ENCODE measurements around the gene TLX1. TPM values are rescaled to one million over a fixed set of nuclear protein-coding genes. Genes with fewer than 3 reads are reported as not detected.

TLX1 gene
- total RNA-seq, 1 experiment from 2014 or later = not detected

DNA sequence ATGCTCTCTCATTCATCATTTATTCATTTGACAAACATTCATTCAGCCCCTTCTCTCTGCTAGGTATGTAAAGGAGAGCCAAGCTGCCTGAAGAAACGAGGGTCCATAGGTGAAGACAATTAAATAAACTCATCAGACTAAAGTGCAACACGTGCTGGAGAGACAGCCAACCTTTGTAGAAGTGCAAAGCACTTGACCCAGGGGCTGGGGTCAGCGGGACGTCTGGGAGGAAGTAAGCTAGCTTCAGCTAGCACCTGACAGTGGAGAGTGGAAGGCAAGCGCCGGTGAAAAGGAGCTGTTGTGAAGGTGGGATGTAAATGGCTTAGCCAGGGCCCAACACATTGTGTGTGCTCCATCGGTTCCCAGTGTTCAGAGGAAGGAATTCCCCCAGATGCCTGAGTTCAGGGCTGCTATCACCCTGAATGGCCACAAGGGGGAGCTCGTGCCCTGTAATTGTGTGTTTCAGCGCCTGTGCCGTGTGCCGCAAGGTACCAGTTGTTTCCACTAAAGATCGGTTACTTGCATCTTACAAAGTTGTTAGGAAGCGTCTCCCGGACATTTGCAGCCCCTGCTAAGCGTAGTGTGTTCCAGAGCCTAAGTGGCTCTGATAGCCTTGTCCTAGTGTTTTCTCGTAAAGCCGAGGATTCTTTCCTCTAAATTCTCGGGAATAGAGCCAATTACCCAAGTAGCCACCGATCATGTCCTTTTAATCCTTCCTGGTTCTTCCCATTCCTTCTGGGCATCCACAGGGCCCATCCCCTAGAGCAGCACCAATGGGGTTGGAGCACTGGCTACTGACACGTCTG is 30.6 kb downstream of the TLX1 start:
- Histone ChIP-seq H3K79me2 (ENCODE audit: low read length) (no peaks in the 10 kb centered on the region), H3K27me3 (ENCODE audit: low read length) (peaks cover 13% of the 10 kb centered on the region; the same call in 1 of the 2 replicates), H2AFZ (ENCODE audit: low read length) (peak overlapping the region; percentile 77), H3K9ac (ENCODE audit: low read length) (no peak overlapping the region), H3K9me3 (ENCODE audit: low read length) (no peaks in the 10 kb centered on the region), H3K27ac (ENCODE audit: low read length) (no peak overlapping the region), H3K4me3 (ENCODE audit: low read length) (peak overlapping the region; percentile 52; the same call in 1 of the 2 replicates), H3K4me2 (ENCODE audit: low read length) (peak overlapping the region; percentile 79), H3K36me3 (ENCODE audit: low read depth, low read length) (no peaks in the 10 kb centered on the region), H3K9me2 (replicated peaks; ENCODE audit: low read length) (no peaks in the 10 kb centered on the region), H4K20me1 (ENCODE audit: low read length) (no peaks in the 10 kb centered on the region), H3F3A (ENCODE audit: low read length, unreplicated experiment) (no peaks in the 10 kb centered on the region), H3K4me1 (ENCODE audit: insufficient read depth, low read length) (no peaks in the 10 kb centered on the region)
- ChIA-PET POLR2A (ENCODE audit: unreplicated experiment) (no interaction called here), CTCF (interaction anchor here (0.5 to 1.5 kb wide), 4 partner anchors 52 to 409 kb away, joined by 3 to 7 read pairs (median 4); no protein-coding TSS in a partner anchor)
- peak; percentile 84 for ATAC-seq
- DNase-seq = peak; percentile 77
- TF ChIP-seq EZH2phosphoT487 (IDR thresholded peaks at IDR 0.05; ENCODE audit: borderline replicate concordance, low read length) = no peak
- TF ChIP-seq, protein P1, sequence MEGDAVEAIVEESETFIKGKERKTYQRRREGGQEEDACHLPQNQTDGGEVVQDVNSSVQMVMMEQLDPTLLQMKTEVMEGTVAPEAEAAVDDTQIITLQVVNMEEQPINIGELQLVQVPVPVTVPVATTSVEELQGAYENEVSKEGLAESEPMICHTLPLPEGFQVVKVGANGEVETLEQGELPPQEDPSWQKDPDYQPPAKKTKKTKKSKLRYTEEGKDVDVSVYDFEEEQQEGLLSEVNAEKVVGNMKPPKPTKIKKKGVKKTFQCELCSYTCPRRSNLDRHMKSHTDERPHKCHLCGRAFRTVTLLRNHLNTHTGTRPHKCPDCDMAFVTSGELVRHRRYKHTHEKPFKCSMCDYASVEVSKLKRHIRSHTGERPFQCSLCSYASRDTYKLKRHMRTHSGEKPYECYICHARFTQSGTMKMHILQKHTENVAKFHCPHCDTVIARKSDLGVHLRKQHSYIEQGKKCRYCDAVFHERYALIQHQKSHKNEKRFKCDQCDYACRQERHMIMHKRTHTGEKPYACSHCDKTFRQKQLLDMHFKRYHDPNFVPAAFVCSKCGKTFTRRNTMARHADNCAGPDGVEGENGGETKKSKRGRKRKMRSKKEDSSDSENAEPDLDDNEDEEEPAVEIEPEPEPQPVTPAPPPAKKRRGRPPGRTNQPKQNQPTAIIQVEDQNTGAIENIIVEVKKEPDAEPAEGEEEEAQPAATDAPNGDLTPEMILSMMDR (conservative IDR thresholded peaks at IDR 0.05; ENCODE audit: low read depth, low read length) = peak; percentile 90
- intact Hi-C loops (cut with micrococcal nuclease) = loop anchor here (5.0 kb wide), 2 partner anchors 51 to 406 kb away; no protein-coding TSS in a partner anchor
- no TSS peak for BruUV-seq (replicated peaks)

DNA sequence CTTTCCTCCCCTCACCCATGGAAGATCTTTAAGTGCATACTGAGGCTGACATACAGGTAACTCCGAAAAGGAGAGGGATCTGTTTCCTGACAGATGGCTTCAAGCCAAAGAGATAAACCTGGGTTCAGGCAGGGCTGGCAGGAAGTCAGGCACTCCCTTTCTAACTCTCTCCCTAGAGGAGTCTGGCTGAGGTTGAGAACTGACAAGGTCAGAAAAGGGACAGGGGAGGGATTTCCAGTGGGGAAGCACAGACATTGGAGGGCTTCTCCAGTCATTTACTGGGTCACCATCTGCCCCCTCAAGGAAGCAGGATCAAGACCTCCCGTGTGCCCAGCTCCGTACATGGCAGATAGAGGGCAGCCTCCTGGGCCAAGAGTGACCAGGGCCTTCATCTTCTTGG is 31.6 kb downstream of the TLX1 start:
- DNase-seq = no peak
- ATAC-seq = no peak
- Histone ChIP-seq H3K4me3 (ENCODE audit: low read length) (no peak overlapping the region), H3K9me3 (ENCODE audit: low read length) (no peaks in the 10 kb centered on the region), H3K27me3 (ENCODE audit: low read length) (peaks cover 9% of the 10 kb centered on the region; the same call in 1 of the 2 replicates), H2AFZ (ENCODE audit: low read length) (no peak overlapping the region), H3K4me1 (ENCODE audit: insufficient read depth, low read length) (no peaks in the 10 kb centered on the region), H4K20me1 (ENCODE audit: low read length) (no peaks in the 10 kb centered on the region), H3K9ac (ENCODE audit: low read length) (no peak overlapping the region), H3K79me2 (ENCODE audit: low read length) (no peaks in the 10 kb centered on the region), H3F3A (ENCODE audit: low read length, unreplicated experiment) (no peaks in the 10 kb centered on the region), H3K9me2 (replicated peaks; ENCODE audit: low read length) (no peaks in the 10 kb centered on the region), H3K36me3 (ENCODE audit: low read depth, low read length) (no peaks in the 10 kb centered on the region), H3K4me2 (ENCODE audit: low read length) (no peak overlapping the region), H3K27ac (ENCODE audit: low read length) (no peak overlapping the region)
- CTCF ChIA-PET = no interaction called here
- TF ChIP-seq, protein P1 (conservative IDR thresholded peaks at IDR 0.05; ENCODE audit: low read depth, low read length) = no peak
- TF ChIP-seq EZH2 (IDR thresholded peaks at IDR 0.05; ENCODE audit: low read length, unreplicated experiment) (no peak), EZH2phosphoT487 (IDR thresholded peaks at IDR 0.05; ENCODE audit: borderline replicate concordance, low read length) (no peak)
- intact Hi-C loops (cut with micrococcal nuclease) = loop anchor here (5.0 kb wide), 2 partner anchors 50 to 405 kb away; no protein-coding TSS in a partner anchor
- POLR2A ChIA-PET (ENCODE audit: unreplicated experiment) = no interaction called here
- no TSS peak for BruUV-seq (replicated peaks)

DNA sequence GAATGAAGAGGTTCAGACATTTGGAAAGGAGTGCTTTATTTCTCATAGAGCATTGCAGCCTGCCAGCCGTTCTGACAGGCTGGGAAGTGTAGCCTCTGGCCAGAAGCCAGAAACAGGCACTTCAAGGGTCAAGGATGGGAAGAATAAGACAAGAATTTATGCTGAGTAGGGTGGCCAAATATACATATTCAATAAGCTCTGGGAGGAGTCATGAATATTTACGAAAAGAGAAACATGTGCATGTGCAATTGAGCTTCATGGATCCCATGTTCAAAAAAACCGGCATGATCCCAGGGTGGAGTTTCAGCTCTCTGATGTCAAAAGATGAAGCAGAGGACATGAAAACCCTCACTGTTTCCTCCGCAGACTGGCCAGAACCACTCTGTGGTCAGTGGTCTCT is 32.9 kb downstream of the TLX1 start:
- H3F3A ChIP-seq (ENCODE audit: low read length, unreplicated experiment) = no peaks in the 10 kb centered on the region
- H4K20me1 ChIP-seq (ENCODE audit: low read length) = no peaks in the 10 kb centered on the region
- no TSS peak for BruUV-seq (replicated peaks)
- H3K27ac ChIP-seq (ENCODE audit: low read length) = no peak overlapping the region
- ATAC-seq = no peak
- TF ChIP-seq EZH2phosphoT487 (IDR thresholded peaks at IDR 0.05; ENCODE audit: borderline replicate concordance, low read length) (no peak), EZH2 (IDR thresholded peaks at IDR 0.05; ENCODE audit: low read length, unreplicated experiment) (no peak)
- TF ChIP-seq, protein P1 (conservative IDR thresholded peaks at IDR 0.05; ENCODE audit: low read depth, low read length) = no peak
- no peak overlapping the region for H3K4me3 ChIP-seq (ENCODE audit: low read length)
- H3K36me3 ChIP-seq (ENCODE audit: low read depth, low read length) = no peaks in the 10 kb centered on the region
- POLR2A ChIA-PET (ENCODE audit: unreplicated experiment) = no interaction called here
- no peak for DNase-seq
- H3K27me3 ChIP-seq (ENCODE audit: low read length) = peaks cover 14% of the 10 kb centered on the region
- CTCF ChIA-PET = interaction anchor here (0.5 to 0.6 kb wide), 2 partner anchors 66 to 112 kb away, joined by 3 to 9 read pairs; no protein-coding TSS in a partner anchor
- H3K9me2 ChIP-seq (replicated peaks; ENCODE audit: low read length) = no peaks in the 10 kb centered on the region
- H3K4me2 ChIP-seq (ENCODE audit: low read length) = no peak overlapping the region
- H3K79me2 ChIP-seq (ENCODE audit: low read length) = no peaks in the 10 kb centered on the region
- intact Hi-C loops (cut with micrococcal nuclease) = loop anchor here (5.0 kb wide), 2 partner anchors 48 to 403 kb away; no protein-coding TSS in a partner anchor
- no peak overlapping the region for H3K9ac ChIP-seq (ENCODE audit: low read length)
- no peaks in the 10 kb centered on the region for H3K9me3 ChIP-seq (ENCODE audit: low read length)
- no peaks in the 10 kb centered on the region for H3K4me1 ChIP-seq (ENCODE audit: insufficient read depth, low read length)
- H2AFZ ChIP-seq (ENCODE audit: low read length) = no peak overlapping the region
